Kidney (tissue), 14 donors: ENCODE measurements around the gene SEMA3A. TPM values are rescaled to one million over a fixed set of nuclear protein-coding genes. Genes with fewer than 3 reads are reported as not detected.

Source experiments
- DNase-seq, 5 donors: peaks; one replicate each; pipeline ENCODE4 v3.0.0-alpha.2; 2013 to 2020
- FAIRE-seq: peaks from 2 replicates; lab custom pipeline; 2012; peaks lifted over from hg19 to GRCh38; lab: Jason Lieb, UNC
- H3K27ac ChIP-seq, 2 donors: one replicate each; pipeline ENCODE4 v1.7.0; 2013; ENCODE audit warnings: low read depth in 2 of 2, low read length in 2 of 2, inconsistent platforms in 1 of 2
- H3K27me3 ChIP-seq: one replicate; pipeline ENCODE4 v1.7.1; 2013; ENCODE audit warnings: low read length, inconsistent platforms; ENCODE audit not compliant: control insufficient read depth, insufficient read depth
- H3K36me3 ChIP-seq, 3 donors: one replicate each; pipeline versions ENCODE4 v1.7.0 to v1.7.1; 2013; ENCODE audit warnings: low read length in 3 of 3, control low read depth in 1 of 3, inconsistent platforms in 1 of 3; ENCODE audit not compliant: insufficient read depth in 3 of 3, control insufficient read depth in 2 of 3
- H3K4me1 ChIP-seq, 3 donors: one replicate each; pipeline versions ENCODE4 v1.7.0 to v1.7.1; 2013; ENCODE audit warnings: low read length in 3 of 3, inconsistent platforms in 1 of 3, low read depth in 1 of 3; ENCODE audit not compliant: control insufficient read depth in 2 of 3, insufficient read depth in 2 of 3
- H3K4me3 ChIP-seq, 3 donors: one replicate each; pipeline versions ENCODE4 v1.7.0 to v1.8.1; 2013; ENCODE audit warnings: low read length in 3 of 3, control low read depth in 1 of 3, inconsistent platforms in 1 of 3
- H3K9ac ChIP-seq, 3 donors: one replicate each; pipeline versions ENCODE4 v1.7.0 to v1.7.1; 2013; ENCODE audit warnings: low read length in 3 of 3, control low read depth in 1 of 3, inconsistent platforms in 1 of 3
- H3K9me3 ChIP-seq, 3 donors: one replicate each; pipeline versions ENCODE4 v1.7.0 to v1.7.1; 2013; ENCODE audit warnings: low read length in 3 of 3, control low read depth in 1 of 3, inconsistent platforms in 1 of 3; ENCODE audit not compliant: control insufficient read depth in 2 of 3, insufficient read depth in 1 of 3
- intact Hi-C: fragments of 100-400 bp; cut with DNase I; formaldehyde crosslinking; loops from one replicate; pipeline ENCODE4 v1.11.1; 2022
- polyA plus RNA-seq: library from polyadenylated mRNA; stranded (reverse); fragments of 350-450 nt; fragmentation: Illumina TruSeq; extraction: RNeasy Lipid Tissue Mini Kit (QIAGEN cat#74804); gene quantifications from one replicate; pipeline ENCODE4 v1.2.3, GENCODE V29; 2014; ENCODE audit warnings: low read depth, low replicate concordance; ENCODE audit not compliant: insufficient read depth
- total RNA-seq: library from RNA; stranded (reverse); fragmentation: NEBNext Ultra II Directional; extraction: Animal tissue kit (Norgen Biotek cat#: 25700); gene quantifications from one replicate; pipeline ENCODE4 v1.2.1, GENCODE V29; 2021
- TF ChIP-seq, protein P1 (sequence below): IDR thresholded peaks from 3 replicates; pipeline ENCODE4 v1.5.1; 2012; ENCODE audit warnings: mild to moderate bottlenecking, moderate library complexity, borderline replicate concordance; ENCODE audit not compliant: insufficient read depth; ENCODE audit errors: extremely low read depth
- donor health status: control.
- donor health status: control.
- donor health status: control.
- donor health status: control.
- donor health status: control.
- donor health status: DM: yes; HTN: yes; CAD: no.
- donor health status: Normal renal cell carcinoma (clear cell type).

Gene SEMA3A
- total and polyA plus RNA-seq, 2 donors from 2014 or later: 0.34 to 10.7 TPM

GRCh38 chr7:83984591-83984990 lies 210.0 kb downstream of the SEMA3A start:
- Histone ChIP-seq H3K4me1 (no peaks in the 10 kb centered on the region), H3K36me3 (no peaks in the 10 kb centered on the region), H3K4me3 (no peak overlapping the region), H3K9me3 (no peaks in the 10 kb centered on the region), H3K27me3 (no peaks in the 10 kb centered on the region), H3K9ac (no peak overlapping the region), H3K27ac (no peak overlapping the region)
- no peak for FAIRE-seq
- TF ChIP-seq, protein P1, sequence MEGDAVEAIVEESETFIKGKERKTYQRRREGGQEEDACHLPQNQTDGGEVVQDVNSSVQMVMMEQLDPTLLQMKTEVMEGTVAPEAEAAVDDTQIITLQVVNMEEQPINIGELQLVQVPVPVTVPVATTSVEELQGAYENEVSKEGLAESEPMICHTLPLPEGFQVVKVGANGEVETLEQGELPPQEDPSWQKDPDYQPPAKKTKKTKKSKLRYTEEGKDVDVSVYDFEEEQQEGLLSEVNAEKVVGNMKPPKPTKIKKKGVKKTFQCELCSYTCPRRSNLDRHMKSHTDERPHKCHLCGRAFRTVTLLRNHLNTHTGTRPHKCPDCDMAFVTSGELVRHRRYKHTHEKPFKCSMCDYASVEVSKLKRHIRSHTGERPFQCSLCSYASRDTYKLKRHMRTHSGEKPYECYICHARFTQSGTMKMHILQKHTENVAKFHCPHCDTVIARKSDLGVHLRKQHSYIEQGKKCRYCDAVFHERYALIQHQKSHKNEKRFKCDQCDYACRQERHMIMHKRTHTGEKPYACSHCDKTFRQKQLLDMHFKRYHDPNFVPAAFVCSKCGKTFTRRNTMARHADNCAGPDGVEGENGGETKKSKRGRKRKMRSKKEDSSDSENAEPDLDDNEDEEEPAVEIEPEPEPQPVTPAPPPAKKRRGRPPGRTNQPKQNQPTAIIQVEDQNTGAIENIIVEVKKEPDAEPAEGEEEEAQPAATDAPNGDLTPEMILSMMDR: no peak
- DNase-seq: no peak
- intact Hi-C loops: no loop called here

DNA sequence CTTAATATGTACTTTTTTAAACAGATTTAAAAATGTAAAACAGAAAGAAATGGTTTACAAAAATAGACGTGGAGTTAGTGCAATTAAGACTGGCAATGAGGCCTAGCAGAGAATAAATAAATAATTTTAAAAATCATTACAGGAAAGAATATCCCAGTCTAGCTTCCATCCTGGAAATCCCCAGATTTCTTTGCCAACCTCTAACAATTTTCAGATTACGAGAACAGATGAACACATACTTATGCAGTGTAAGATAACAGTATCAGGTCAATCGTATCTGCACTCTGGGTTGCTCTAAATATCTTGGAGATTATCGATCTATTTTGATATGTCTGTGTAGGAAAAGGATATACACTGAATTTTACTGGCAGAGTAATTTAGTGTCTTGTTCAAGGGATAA lies 210.5 kb downstream of the SEMA3A start:
- no peak for DNase-seq
- Histone ChIP-seq H3K27ac (no peak overlapping the region), H3K4me3 (no peak overlapping the region), H3K36me3 (no peaks in the 10 kb centered on the region), H3K4me1 (no peaks in the 10 kb centered on the region), H3K27me3 (no peaks in the 10 kb centered on the region), H3K9me3 (no peaks in the 10 kb centered on the region), H3K9ac (no peak overlapping the region)
- intact Hi-C loops: no loop called here
- TF ChIP-seq, protein P1: no peak
- no peak for FAIRE-seq

GRCh38 chr7:83983606-83984005 lies 211.0 kb downstream of the SEMA3A start:
- FAIRE-seq: no peak
- no peak overlapping the region for H3K27ac ChIP-seq
- TF ChIP-seq, protein P1: no peak

GRCh38 chr7:83976302-83976701 lies 218.3 kb downstream of the SEMA3A start:
- intact Hi-C loops: loop anchor here (10.0 kb wide), 1 partner anchor 1048 kb away; no protein-coding TSS in a partner anchor
- Histone ChIP-seq H3K27me3 (no peaks in the 10 kb centered on the region), H3K27ac (no peak overlapping the region), H3K36me3 (no peaks in the 10 kb centered on the region), H3K9ac (no peak overlapping the region), H3K9me3 (no peaks in the 10 kb centered on the region), H3K4me3 (no peak overlapping the region), H3K4me1 (no peaks in the 10 kb centered on the region)
- DNase-seq (peak in 2 of 5 donors; percentile 48 to 59), FAIRE-seq (peak; percentile 91)
- TF ChIP-seq, protein P1: peak; percentile 37

More at GRCh38 chr7:83983606-83984005, 211.0 kb downstream of the SEMA3A start:
- intact Hi-C loops: no loop called here
- Histone ChIP-seq H3K9me3 (no peaks in the 10 kb centered on the region), H3K4me1 (no peaks in the 10 kb centered on the region), H3K9ac (no peak overlapping the region), H3K36me3 (no peaks in the 10 kb centered on the region), H3K4me3 (no peak overlapping the region), H3K27me3 (no peaks in the 10 kb centered on the region)
- no peak for DNase-seq
